HG03442 (cell line): ENCODE results near the gene BFSP1.
A peak's percentile ranks its signal among the peaks of the same experiment; 100 is the strongest.

Experiments used
- ATAC-seq: cut with Tn5 transposase; IDR thresholded peaks from one replicate; pipeline ENCODE4 v1.9.1; 2021; ENCODE audit warnings: mild to moderate bottlenecking, moderate library complexity; ENCODE audit not compliant: unreplicated experiment

BFSP1 gene

GRCh38 chr20:17530716-17531664 is at the start of gene BFSP1:
Gene BFSP1 (minus strand): TSS chr20:17531379. CDS start chr20:17531329, 50 bp downstream.
- no peak for ATAC-seq

DNA sequence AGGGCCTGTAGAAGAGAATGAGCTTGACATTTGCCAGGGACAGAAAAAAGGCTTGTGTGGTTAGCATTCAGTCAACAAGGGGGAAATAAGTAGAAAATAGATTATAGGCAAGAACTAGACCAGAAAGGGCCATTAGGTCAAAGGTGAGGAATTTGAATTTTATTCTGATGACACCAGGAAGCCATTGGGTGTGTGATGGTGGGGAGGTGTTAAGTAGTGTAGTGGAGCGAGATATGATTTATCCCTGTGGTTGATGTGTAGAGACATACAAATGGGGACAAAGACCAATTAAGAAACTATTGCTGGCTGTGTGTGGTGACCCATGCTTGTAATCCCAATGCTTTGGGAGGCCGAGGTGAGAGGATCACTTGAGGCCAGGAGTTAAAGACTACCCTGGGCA is 49.7 kb upstream of the BFSP1 start:
- ATAC-seq = no peak

DNA sequence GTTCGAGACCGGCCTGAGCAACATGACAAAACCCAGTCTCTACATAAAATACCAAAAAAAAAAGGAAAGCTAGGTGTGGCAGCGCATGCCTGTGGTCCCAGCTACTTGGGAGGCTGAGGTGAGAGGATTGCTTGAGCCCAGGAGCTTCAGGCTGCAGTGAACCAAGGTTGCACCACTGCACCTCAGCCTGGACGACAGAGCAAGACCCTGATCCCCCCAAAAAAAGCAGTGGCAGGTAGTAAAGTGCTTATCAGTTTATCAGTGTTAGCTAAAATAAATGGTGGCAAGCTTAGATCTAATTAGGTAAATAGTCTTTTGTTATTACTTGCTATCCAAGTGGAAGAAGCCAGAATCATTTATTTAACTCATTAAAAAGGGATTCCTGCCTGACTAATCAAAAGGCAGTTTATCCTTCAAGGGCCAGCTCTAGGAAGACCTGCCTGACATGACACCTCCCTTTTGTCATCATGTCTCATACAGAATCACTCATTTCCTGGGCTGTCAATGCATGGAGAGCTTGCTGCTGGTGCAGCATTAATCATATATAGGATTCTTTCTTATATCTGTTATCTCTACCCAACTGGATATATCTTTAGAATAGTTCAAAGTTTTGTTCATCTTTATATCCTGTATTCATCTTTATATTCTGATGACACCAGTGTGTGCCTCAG is 48.3 kb upstream of the BFSP1 start:
- no peak for ATAC-seq

GRCh38 chr20:17576215-17576614 is 45.0 kb upstream of the BFSP1 start:
- ATAC-seq = no peak

DNA sequence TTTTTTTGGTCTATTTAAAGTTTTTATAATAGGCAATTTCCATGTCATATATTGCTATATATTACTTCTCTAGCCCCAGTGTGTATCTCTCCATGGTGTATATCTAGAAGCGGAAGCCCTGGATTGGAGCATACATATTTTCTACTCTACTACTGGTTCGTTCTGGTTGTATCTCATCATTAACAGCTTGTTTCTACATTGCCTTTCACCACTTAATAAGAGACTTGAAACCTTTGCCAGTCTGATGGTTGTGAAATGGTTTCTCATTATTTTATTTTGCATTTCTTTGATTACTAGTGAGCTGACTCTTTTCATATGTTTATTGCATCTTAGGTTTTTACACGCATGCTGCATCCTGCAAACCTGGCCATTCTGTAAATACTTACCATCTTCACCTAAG is 42.3 kb upstream of the BFSP1 start:
- no peak for ATAC-seq

DNA sequence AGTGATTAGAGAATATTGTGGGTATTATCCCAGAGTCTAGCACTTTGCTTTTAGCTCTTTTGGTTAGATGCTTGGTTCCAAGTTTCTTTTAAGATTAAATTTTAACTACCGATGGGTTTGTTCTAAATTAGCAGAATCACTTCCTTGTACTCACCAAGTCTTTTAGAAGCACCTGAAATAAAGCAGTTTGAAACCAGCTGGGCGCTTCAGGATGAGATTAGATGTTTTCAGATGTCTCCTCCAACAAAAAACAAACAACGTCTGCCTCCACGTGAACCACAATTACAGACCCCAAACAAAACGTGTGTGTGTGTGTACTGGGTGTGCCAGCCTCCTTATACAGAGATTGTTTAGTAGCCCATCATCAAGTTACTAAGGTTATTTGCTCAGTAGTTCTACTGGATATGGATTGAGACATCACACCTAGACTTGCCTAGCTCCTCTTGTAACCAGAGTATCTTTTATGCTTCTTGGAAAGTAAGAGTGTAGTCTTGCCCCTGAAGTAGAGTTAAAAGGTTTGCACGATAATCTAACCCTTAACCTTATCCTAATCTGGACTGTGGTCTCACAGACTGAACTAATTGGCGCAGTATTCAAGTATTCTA is 41.0 kb upstream of the BFSP1 start:
- no peak for ATAC-seq

- no peak for ATAC-seq
Observed at GRCh38 chr20:17571153-17571527, 40.0 kb upstream of the BFSP1 start.

DNA sequence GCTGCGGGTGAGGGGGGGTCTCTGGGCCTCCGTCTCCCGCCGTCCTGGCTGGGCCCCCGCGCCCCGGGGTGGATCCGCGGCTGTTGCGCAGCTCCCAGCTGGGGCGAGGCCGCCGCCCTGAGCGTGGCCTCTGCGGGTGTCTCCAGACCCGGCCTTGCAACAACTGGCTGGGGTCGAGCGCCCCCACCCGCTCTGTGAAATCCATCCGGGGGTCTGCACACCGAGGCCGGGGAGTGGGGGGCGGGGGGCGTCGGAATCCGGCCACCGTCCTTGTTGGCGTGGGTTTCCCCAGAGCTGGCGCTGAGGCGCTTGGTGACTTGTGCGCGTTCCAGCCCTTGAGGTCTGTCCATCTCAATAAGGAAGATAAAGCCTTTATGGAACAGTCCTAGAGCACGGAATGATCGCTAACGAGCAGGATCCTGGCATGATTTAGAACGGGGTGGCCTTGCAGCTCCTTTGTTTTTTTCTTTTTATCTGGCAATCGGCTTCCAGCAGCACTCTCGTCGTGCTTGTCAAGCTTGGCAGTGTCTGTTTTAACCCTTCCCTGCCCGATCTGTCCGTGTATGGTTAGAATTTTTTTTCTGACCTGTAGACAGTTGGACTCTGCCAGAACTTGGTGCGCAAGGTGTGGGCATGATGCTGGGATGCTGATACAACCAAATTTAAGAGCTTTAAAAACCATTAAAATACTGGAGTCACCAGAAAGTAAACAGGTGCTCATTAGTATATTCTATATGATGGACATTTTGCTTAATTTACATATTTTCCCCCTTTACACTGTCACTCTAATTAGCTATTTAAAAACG is 39.4 kb upstream of the BFSP1 start:
- ATAC-seq = peak; percentile 35

DNA sequence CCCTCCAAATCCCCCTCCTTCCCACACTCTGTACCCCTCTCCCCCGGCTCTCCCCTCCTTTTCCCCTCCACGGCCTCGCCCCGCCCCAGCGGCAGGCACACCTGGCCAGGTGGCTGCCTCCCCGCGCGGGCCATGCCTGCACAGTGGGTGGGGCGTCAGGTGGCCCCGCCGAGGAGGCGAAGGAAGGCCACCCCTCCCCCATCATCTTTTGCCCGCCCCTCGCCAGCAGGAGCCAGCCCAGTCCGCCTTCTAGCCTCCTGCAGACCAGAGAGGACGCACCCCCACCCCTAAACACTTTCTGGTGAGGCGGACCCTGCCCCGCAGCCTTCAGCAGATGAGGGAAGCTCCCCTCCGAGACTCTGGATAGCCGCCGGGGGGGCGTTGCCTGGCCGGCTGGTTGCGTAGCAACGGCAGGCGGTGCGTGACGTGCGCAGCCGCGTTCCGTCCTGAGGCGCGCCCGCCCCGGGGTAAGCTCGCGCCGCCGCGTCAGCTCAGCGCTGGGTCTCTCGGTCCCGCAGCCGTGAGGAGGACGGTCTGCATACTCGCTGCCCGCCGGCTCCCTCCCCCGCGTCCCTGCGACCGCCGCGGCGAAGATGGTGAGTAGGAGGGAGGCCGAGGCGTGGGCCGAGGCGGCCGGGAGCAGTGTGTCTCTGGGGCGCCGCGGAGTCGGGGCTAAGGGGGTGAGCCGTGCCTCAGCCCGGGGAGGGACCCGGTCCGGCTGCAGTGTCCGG is 38.6 kb upstream of the BFSP1 start, which contains the start of gene DSTN:
Gene DSTN (plus strand): TSS at position 460 of the 731 bp plus-strand sequence. CDS start 134 bp downstream, at position 594.
- peak; percentile 93 for ATAC-seq

GRCh38 chr20:17568972-17569521 is 37.9 kb upstream of the BFSP1 start:
- ATAC-seq = no peak

GRCh38 chr20:17568045-17568788 is 37.0 kb upstream of the BFSP1 start:
- no peak for ATAC-seq

- ATAC-seq = no peak
Observed at GRCh38 chr20:17566345-17566744, 35.2 kb upstream of the BFSP1 start.

DNA sequence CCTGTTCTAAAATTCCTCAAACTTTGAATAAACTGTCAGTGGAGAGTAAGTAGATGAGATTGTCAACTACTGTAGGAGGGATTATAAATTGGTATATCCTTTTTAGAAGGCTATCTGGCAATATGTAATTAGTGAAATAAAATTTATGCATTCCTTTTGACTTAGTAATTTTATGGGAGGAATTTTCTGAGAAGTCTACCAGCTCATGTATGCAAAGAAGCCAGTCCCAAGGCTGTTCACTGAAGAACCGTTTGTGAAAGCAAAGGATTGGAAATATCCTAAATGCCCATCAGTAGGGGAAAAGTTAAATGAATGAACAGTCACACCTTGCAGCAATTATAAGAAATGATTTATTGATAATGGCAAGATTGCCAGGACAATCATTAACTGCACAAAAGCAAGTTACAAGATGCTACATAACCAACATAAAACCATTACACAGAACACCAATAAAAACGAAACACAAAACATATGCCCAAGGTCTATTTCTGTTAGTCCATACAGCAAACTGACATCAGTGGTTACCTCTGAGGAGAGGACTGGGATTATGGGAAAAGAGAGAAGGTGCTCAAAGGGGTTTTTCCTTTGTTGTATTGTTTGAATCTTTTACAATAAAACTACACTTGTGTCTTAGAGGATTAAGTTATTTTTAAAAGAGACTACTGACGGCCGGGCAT is 34.1 kb upstream of the BFSP1 start:
- no peak for ATAC-seq

GRCh38 chr20:17562804-17563305 is 31.7 kb upstream of the BFSP1 start:
- ATAC-seq = no peak

DNA sequence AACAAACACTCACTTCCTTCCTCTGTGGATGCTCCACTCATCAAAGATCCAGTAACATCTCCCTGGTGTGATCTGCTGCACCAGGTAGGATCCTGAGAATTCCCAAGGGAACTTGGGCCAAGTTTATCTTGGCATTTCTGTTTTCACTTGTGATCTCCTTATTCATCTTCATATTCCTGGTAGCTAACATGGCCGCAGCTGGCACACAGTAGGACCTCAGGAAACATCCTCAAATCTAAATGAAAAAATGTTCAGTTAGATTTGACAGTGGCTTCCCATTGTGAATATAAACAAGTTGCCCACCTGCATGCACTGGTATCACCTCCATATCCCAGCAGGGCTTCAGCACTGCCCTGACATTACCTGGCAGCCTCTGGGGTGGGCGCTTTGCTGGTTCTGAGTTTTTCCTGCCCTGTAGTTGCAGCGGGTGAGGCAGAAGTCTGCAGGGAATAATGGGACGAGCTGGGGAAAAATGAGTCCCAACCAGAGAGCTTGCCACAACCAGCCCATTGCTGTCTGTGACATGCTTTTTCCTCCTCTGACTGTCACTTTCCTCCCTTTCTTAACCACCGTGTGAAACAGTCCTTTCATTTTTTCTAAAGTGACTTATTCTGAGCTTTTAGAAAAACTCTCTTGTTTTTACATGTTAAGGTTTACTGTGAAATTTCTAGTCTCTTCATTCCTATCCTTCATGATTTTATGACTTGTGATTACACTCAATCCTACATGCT is 29.3 kb upstream of the BFSP1 start:
- ATAC-seq = no peak

GRCh38 chr20:17559338-17559737 is 28.2 kb upstream of the BFSP1 start:
- ATAC-seq = no peak

- ATAC-seq = no peak
Observed at GRCh38 chr20:17558941-17559304, 27.7 kb upstream of the BFSP1 start.
